Mammary epithelial cell (primary cell): ENCODE results near the gene STARD7.

Source experiments
- CTCF ChIP-seq, 2 donors: IDR thresholded peaks in 1 of 2; conservative IDR thresholded peaks in 1 of 2; 2 replicates each; pipeline ENCODE4 v1.5.1; 2011 to 2012; ENCODE audit warnings: inconsistent platforms in 2 of 2, low read length in 2 of 2, mild to moderate bottlenecking in 2 of 2, control low read depth in 1 of 2, low read depth in 1 of 2; ENCODE audit not compliant: insufficient read depth in 1 of 2; ENCODE audit errors: extremely low read depth in 1 of 2
- EZH2 ChIP-seq: IDR thresholded peaks from 2 replicates; pipeline ENCODE4 v1.6.1; 2012; ENCODE audit warnings: low read length, inconsistent platforms, borderline replicate concordance

GRCh38 chr2:96135171-96135570 lies 73.5 kb downstream of the STARD7 start:
- TF ChIP-seq CTCF (conservative IDR thresholded peaks at IDR 0.05 in 1 of 2, IDR thresholded peaks at IDR 0.05 in 1 of 2; ENCODE audit: extremely low read depth in 1 of 2, insufficient read depth in 1 of 2, low read depth in 1 of 2, low read length in 2 of 2) (no peak), EZH2 (no peak)
